ENCODE data around the gene ACP1.

Gene ACP1

DNA sequence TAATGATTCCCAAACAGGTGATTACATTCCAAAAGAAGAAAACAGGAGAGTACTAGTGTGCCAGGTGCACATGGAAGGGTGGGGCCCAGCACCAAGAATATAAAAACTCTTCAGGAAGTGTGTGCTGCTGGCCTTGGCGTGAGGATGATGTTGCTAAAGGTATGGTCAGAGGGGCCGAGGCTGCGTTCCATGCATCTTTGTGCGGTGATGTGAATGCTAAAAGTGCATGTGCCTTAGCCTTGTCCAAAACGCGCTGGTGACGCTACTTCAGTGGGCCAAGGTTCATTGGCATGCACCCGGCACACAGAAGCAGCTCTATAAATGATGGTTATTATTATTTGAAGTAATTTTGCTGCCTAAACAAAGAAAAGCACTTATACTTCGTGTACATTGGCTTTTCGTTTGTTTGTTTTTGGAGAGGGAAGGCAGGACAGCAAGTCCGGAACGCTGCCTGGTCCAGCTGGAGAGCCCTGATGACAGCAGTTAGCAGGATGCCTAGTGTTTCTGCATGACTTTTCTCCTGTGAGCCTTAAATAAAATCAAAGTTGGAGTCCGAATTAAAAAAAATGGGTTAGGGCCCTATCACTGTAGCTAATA, 20.2 kb downstream of the ACP1 start:
- Histone ChIP-seq H3K27ac (no peak overlapping the region), H4K20me1 (ENCODE audit: insufficient read depth) (no peaks in the 10 kb centered on the region), H3K79me2 (ENCODE audit: insufficient read depth, low read depth) (no peaks in the 10 kb centered on the region), H2AFZ (ENCODE audit: low read depth) (no peak overlapping the region), H3K4me1 (ENCODE audit: low read depth, poor library complexity, severe bottlenecking) (no peaks in the 10 kb centered on the region), H3K4me2 (no peak overlapping the region), H3K36me3 (ENCODE audit: insufficient read depth) (no peaks in the 10 kb centered on the region), H3K27me3 (ENCODE audit: insufficient read depth, low read depth) (no peaks in the 10 kb centered on the region), H3K4me3 (IDR thresholded peaks at IDR 0.05; ENCODE audit: insufficient read depth, low read depth, low read length) (no peak overlapping the region), H3K9ac (no peak overlapping the region)
- TF ChIP-seq, protein P1, sequence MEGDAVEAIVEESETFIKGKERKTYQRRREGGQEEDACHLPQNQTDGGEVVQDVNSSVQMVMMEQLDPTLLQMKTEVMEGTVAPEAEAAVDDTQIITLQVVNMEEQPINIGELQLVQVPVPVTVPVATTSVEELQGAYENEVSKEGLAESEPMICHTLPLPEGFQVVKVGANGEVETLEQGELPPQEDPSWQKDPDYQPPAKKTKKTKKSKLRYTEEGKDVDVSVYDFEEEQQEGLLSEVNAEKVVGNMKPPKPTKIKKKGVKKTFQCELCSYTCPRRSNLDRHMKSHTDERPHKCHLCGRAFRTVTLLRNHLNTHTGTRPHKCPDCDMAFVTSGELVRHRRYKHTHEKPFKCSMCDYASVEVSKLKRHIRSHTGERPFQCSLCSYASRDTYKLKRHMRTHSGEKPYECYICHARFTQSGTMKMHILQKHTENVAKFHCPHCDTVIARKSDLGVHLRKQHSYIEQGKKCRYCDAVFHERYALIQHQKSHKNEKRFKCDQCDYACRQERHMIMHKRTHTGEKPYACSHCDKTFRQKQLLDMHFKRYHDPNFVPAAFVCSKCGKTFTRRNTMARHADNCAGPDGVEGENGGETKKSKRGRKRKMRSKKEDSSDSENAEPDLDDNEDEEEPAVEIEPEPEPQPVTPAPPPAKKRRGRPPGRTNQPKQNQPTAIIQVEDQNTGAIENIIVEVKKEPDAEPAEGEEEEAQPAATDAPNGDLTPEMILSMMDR (conservative IDR thresholded peaks at IDR 0.05; ENCODE audit: low read depth, low read length), result no peak

DNA sequence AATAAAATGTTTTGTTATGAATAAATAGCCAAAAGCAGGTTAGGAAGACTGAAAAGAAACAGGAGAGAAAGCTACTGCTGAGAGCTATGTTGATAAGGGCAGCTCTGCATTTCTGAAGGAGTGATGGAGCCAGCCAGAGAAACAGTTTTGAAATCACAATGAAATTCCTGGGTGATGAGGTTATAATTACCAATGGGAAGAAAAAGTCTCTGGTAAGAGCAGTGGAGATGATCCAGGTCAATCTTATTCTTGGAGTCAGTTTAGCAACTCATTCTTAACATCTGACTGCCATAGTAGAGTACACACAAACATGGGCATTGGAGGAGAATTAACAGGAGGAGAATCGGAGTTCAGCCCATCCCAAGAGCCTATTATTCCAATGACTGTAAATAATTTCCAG, 20.8 kb downstream of the ACP1 start:
- no peak overlapping the region for H2AFZ ChIP-seq (ENCODE audit: low read depth)
- H3K4me3 ChIP-seq (IDR thresholded peaks at IDR 0.05; ENCODE audit: insufficient read depth, low read depth, low read length), result no peak overlapping the region
- H4K20me1 ChIP-seq (ENCODE audit: insufficient read depth), result no peaks in the 10 kb centered on the region
- TF ChIP-seq, protein P1 (conservative IDR thresholded peaks at IDR 0.05; ENCODE audit: low read depth, low read length), result no peak
- H3K27ac ChIP-seq, result no peak overlapping the region
- no peaks in the 10 kb centered on the region for H3K4me1 ChIP-seq (ENCODE audit: low read depth, poor library complexity, severe bottlenecking)
- no peaks in the 10 kb centered on the region for H3K27me3 ChIP-seq (ENCODE audit: insufficient read depth, low read depth)
- no peak overlapping the region for H3K4me2 ChIP-seq
- H3K9ac ChIP-seq, result no peak overlapping the region
- no peaks in the 10 kb centered on the region for H3K36me3 ChIP-seq (ENCODE audit: insufficient read depth)
- H3K79me2 ChIP-seq (ENCODE audit: insufficient read depth, low read depth), result no peaks in the 10 kb centered on the region

DNA sequence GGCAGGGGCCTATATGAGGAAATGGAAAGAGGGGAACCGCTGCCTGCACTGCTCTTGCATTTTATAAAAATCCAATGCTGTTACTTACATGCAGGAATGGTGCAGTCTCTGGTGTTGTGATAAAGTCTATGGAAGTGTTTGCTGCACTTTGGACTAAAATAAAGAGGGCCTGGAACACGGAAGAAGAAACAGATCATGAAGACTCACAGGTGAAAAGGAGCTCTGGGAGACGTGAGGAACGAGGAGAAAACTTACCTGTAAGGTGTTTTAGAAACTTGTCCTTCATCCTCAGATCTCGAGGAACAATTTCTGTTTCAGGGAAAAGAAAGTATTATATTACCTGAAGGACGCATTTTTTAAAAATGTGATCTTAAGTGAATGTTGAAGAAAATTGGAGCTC, 21.3 kb downstream of the ACP1 start:
- no peak overlapping the region for H3K9ac ChIP-seq
- no peak overlapping the region for H3K27ac ChIP-seq
- no peak overlapping the region for H3K4me3 ChIP-seq (IDR thresholded peaks at IDR 0.05; ENCODE audit: insufficient read depth, low read depth, low read length)
- H3K4me2 ChIP-seq, result no peak overlapping the region
- H3K79me2 ChIP-seq (ENCODE audit: insufficient read depth, low read depth), result no peaks in the 10 kb centered on the region
- no peaks in the 10 kb centered on the region for H3K27me3 ChIP-seq (ENCODE audit: insufficient read depth, low read depth)
- TF ChIP-seq, protein P1 (conservative IDR thresholded peaks at IDR 0.05; ENCODE audit: low read depth, low read length), result no peak
- no peaks in the 10 kb centered on the region for H3K36me3 ChIP-seq (ENCODE audit: insufficient read depth)
- H2AFZ ChIP-seq (ENCODE audit: low read depth), result no peak overlapping the region
- H3K4me1 ChIP-seq (ENCODE audit: low read depth, poor library complexity, severe bottlenecking), result no peaks in the 10 kb centered on the region
- H4K20me1 ChIP-seq (ENCODE audit: insufficient read depth), result no peaks in the 10 kb centered on the region

DNA sequence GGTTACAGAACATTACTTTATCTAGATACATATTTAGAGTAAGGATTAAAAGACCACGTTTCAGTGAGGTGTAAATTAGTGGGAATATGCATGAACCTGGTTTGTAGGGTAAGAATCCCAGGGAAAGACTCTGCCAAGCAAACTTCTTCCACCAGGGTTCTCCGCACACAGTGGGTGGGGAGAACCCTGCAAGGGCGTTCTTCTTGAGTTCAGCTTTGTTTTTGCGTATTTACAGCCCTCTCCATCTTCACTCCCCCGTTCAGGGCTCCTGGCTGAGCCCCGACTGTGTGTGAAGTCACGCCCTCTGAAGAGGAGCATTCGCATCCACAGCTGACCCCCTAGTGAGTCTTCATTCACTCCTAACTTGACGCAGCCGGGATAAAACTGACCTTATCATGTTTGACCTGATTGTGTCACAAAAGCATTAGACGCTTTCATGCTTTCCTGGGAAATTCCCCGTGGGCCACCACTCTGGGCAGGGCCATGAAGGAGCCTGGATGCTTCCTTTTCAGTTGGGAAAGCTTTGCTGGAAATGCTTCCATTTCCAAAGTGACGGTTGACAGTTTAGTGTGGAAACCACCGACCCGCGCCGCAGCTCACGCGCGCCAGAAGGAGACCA, 22.1 kb downstream of the ACP1 start:
- Histone ChIP-seq H3K36me3 (ENCODE audit: insufficient read depth) (no peaks in the 10 kb centered on the region), H3K4me3 (IDR thresholded peaks at IDR 0.05; ENCODE audit: insufficient read depth, low read depth, low read length) (no peak overlapping the region), H3K9ac (no peak overlapping the region), H3K27ac (no peak overlapping the region), H4K20me1 (ENCODE audit: insufficient read depth) (no peaks in the 10 kb centered on the region), H3K4me2 (no peak overlapping the region), H3K27me3 (ENCODE audit: insufficient read depth, low read depth) (no peaks in the 10 kb centered on the region), H3K79me2 (ENCODE audit: insufficient read depth, low read depth) (no peaks in the 10 kb centered on the region), H2AFZ (ENCODE audit: low read depth) (no peak overlapping the region), H3K4me1 (ENCODE audit: low read depth, poor library complexity, severe bottlenecking) (no peaks in the 10 kb centered on the region)
- TF ChIP-seq, protein P1 (conservative IDR thresholded peaks at IDR 0.05; ENCODE audit: low read depth, low read length), result no peak

All from KMS-11 (cell line).